ENCODE data around the gene GTF2IRD1.

Gene GTF2IRD1, protein sequence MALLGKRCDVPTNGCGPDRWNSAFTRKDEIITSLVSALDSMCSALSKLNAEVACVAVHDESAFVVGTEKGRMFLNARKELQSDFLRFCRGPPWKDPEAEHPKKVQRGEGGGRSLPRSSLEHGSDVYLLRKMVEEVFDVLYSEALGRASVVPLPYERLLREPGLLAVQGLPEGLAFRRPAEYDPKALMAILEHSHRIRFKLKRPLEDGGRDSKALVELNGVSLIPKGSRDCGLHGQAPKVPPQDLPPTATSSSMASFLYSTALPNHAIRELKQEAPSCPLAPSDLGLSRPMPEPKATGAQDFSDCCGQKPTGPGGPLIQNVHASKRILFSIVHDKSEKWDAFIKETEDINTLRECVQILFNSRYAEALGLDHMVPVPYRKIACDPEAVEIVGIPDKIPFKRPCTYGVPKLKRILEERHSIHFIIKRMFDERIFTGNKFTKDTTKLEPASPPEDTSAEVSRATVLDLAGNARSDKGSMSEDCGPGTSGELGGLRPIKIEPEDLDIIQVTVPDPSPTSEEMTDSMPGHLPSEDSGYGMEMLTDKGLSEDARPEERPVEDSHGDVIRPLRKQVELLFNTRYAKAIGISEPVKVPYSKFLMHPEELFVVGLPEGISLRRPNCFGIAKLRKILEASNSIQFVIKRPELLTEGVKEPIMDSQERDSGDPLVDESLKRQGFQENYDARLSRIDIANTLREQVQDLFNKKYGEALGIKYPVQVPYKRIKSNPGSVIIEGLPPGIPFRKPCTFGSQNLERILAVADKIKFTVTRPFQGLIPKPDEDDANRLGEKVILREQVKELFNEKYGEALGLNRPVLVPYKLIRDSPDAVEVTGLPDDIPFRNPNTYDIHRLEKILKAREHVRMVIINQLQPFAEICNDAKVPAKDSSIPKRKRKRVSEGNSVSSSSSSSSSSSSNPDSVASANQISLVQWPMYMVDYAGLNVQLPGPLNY

DNA sequence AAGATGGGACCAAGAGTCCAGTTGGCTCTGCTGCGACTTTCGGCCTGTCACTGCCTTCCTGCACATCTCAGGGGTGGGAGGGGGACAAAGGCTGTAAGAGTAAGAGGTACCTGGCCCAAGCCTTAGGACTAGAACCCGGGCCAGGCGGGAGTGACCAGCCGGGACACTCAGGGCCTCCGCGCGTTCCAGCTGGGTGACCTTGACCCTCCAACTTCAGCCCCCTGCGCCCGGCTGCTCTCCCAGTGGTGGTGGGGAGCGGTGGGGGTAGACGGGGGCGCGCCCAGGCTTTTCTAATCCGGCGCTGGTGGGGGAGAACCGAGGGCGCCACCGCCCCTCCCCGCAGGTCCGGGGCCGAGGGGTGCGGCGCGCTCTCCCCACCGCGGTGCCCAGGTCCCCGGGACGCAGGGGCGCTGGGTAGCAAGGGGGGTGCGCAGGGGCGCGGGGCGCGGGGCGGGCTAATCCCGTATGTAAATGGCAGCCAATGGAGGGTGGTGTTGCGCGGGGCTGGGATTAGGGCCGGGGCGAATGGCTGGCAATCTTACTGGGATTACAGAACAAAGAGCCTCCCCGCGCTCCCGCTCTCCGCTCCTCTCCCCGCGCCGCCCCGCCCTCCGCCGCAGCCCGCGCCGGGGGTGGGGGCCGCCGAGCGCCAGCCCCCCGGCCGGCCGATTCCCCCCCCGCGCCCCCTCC is at the start of gene GTF2IRD1:
Gene GTF2IRD1 (plus strand): TSS at position 585 of the 690 bp plus-strand sequence. CDS start 54,175 bp downstream, outside the sequence.
- H3K9me3 ChIP-seq (replicated peaks in 1 of 11), result peaks cover 0 to 13% (median 9%) of the 10 kb centered on the region in 11 experiments; a peak in 12 of 22 replicates
- peak within 1 kb of the TSS; percentile 56 to 85 (median 81); a peak in 21 of 22 replicates for H3K27ac ChIP-seq
- TF ChIP-seq Cebpa-rat (IDR thresholded peaks at IDR 0.05), result no peak
- peak within 1 kb of the TSS; percentile 86 to 97 (median 93) for H3K4me2 ChIP-seq
- H3K36me3 ChIP-seq, result peaks cover 0 to 9% (median 0%) of the 10 kb centered on the region in 11 experiments; a peak in 2 of 22 replicates
- H3K4me3 ChIP-seq, result peak within 1 kb of the TSS; percentile 68 to 80 (median 73)
- H3K27me3 ChIP-seq, result no peaks in the 10 kb centered on the region
- peaks cover 27 to 49% (median 34%) of the 10 kb centered on the region in 10 experiments for H3K4me1 ChIP-seq
- peaks cover 0 to 39% (median 23%) of the 10 kb centered on the region in 11 experiments; a peak in 13 of 22 replicates for H4K20me1 ChIP-seq
- peak within 1 kb of the TSS; percentile 77 to 90 (median 84) for H3K9ac ChIP-seq

DNA sequence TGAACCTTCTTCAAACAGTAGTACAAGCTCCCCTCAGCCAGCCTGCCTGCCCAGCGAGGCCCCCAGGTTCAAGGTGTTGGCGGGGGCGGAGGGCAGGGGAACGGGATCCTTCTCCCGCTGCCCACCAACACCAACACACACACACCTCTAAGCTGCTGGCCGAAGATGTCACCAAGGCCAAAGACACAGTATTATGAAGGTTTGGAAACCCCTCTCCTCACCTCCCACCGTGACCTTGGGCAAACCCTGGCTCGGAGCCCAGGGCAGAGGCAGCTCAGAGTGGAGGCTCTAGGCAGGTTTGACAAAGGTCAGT is 49.4 kb upstream of the GTF2IRD1 start:
- Histone ChIP-seq H3K27ac (peak overlapping the region in 6 of 11 experiments; percentile 92 to 99 (median 95); a peak in 12 of 22 replicates), H3K9ac (peak overlapping the region in 6 of 11 experiments; percentile 77 to 87 (median 85); a peak in 8 of 22 replicates), H3K27me3 (no peaks in the 10 kb centered on the region), H4K20me1 (peaks cover 0 to 33% (median 10%) of the 10 kb centered on the region in 11 experiments; a peak in 15 of 22 replicates), H3K9me3 (replicated peaks in 1 of 11) (no peaks in the 10 kb centered on the region), H3K4me2 (peak overlapping the region in 10 of 11 experiments; percentile 77 to 90 (median 84); a peak in 12 of 22 replicates), H3K4me3 (no peak overlapping the region), H3K4me1 (peaks cover 20 to 55% (median 43%) of the 10 kb centered on the region in 10 experiments), H3K36me3 (peaks cover 42 to 63% (median 54%) of the 10 kb centered on the region in 11 experiments)
- TF ChIP-seq Cebpa-rat (IDR thresholded peaks at IDR 0.05), result no peak

DNA sequence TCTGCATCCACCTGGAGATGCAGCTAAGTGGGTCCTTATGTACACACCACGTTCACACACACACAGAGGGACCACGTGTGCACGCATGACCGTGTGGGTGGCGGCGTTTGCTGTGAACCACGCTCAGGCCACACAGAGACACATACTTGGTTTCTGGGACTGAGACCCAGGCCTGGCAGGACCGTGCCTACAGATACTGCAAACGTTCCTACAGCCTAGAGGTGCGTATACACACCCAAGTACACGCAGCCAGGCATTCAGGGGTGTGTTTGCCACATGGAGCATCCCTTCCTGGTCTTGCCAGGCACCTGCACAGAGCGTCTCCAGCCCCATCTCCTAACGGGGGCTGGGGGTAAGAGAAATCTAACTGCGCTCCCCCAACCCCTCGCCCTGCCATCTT is 49.0 kb upstream of the GTF2IRD1 start:
- H3K4me2 ChIP-seq, result peak overlapping the region; percentile 77 to 90 (median 84); a peak in 21 of 22 replicates
- peaks cover 42 to 60% (median 54%) of the 10 kb centered on the region in 11 experiments for H3K36me3 ChIP-seq
- peak overlapping the region in 2 of 10 experiments; percentile 37 to 61; a peak in 1 of 20 replicates for H3K4me3 ChIP-seq
- no peaks in the 10 kb centered on the region for H3K9me3 ChIP-seq (replicated peaks in 1 of 11)
- H3K4me1 ChIP-seq, result peaks cover 20 to 55% (median 43%) of the 10 kb centered on the region in 10 experiments
- no peak for TF ChIP-seq Cebpa-rat (IDR thresholded peaks at IDR 0.05)
- H3K27me3 ChIP-seq, result no peaks in the 10 kb centered on the region
- H3K9ac ChIP-seq, result peak overlapping the region in 8 of 11 experiments; percentile 77 to 90 (median 85); a peak in 12 of 22 replicates
- peak overlapping the region in 8 of 11 experiments; percentile 85 to 99 (median 94); a peak in 16 of 22 replicates for H3K27ac ChIP-seq
- H4K20me1 ChIP-seq, result peaks cover 0 to 33% (median 10%) of the 10 kb centered on the region in 11 experiments; a peak in 15 of 22 replicates

DNA sequence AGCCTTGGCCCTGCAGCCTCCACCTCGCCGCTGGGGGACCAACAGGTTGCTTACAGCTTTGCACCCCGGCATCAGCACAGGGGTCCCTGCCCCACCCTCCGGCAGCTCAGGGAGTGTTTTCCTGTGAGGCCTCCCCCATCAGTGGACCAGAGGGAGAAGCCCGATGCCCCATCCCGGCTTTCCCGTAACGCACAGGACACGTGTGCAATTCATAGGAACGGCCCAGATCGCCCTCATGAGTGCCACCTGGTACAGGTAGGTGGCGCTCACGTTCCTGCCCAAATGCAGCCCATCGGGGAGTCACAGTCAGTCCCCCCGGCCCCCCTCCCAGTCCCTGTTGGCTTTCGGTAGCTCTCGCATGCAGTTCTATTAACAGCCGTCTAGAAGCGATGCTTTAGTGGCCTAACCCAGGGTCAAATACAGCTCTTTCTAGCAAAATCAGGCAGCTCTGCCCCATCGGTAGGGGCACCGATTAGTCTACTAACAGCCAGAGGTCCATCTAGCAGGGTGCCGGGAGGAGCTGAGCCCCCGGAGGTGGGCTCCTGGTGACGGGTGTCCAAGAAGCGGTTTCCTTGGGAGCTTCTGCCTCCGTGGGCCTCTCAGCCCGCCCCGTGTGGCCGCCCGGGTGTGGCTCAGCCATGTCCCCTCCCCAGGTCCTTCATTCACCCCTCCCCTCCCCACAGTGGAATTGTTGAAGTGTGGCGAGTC is 48.4 kb upstream of the GTF2IRD1 start:
- peaks cover 0 to 29% (median 8%) of the 10 kb centered on the region in 11 experiments; a peak in 15 of 22 replicates for H4K20me1 ChIP-seq
- H3K27me3 ChIP-seq, result no peaks in the 10 kb centered on the region
- H3K36me3 ChIP-seq, result peaks cover 37 to 54% (median 48%) of the 10 kb centered on the region in 11 experiments
- H3K27ac ChIP-seq, result peak overlapping the region in 10 of 11 experiments; percentile 48 to 99 (median 92); a peak in 19 of 22 replicates
- no peaks in the 10 kb centered on the region for H3K9me3 ChIP-seq (replicated peaks in 1 of 11)
- H3K4me2 ChIP-seq, result peak overlapping the region; percentile 77 to 90 (median 84)
- peaks cover 20 to 55% (median 43%) of the 10 kb centered on the region in 10 experiments for H3K4me1 ChIP-seq
- peak overlapping the region in 9 of 10 experiments; percentile 21 to 61 (median 45); a peak in 16 of 20 replicates for H3K4me3 ChIP-seq
- no peak for TF ChIP-seq Cebpa-rat (IDR thresholded peaks at IDR 0.05)
- peak overlapping the region; percentile 55 to 90 (median 80); a peak in 20 of 22 replicates for H3K9ac ChIP-seq

DNA sequence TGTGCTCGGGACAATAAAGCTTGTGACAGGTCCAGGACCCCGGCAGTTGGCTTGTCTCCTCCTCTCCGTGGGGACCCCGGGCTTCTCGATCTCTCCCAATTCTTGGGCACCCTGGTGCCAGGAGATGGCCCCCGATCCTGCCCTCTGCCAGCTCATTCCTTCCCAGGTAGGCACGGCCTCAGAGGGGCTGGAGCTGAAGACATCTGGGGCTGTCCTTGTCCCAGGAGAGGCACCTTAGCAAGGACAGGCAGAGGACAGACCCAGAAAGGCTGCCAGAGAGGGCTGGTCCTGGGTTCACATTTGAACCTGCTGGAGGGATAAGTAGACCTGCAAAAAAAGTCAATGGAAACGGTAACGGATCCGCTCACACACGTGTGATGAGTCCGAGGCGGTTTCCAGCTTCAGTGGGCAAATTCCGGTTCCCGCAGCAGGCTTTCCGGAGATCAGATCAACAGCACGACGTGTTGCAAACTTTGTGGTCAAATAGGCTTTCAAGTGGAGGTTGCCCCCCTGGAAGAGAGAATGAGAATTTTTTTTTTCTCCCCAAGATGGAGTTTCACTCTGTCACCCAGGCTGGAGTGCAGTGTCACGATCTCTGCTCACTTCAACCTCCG is 47.7 kb upstream of the GTF2IRD1 start:
- Histone ChIP-seq H3K9me3 (replicated peaks in 1 of 11) (no peaks in the 10 kb centered on the region), H3K4me1 (peaks cover 20 to 51% (median 38%) of the 10 kb centered on the region in 10 experiments), H3K9ac (peak overlapping the region; percentile 55 to 90 (median 80); a peak in 20 of 22 replicates), H3K27ac (peak overlapping the region in 10 of 11 experiments; percentile 48 to 99 (median 92); a peak in 19 of 22 replicates), H3K4me3 (peak overlapping the region in 9 of 10 experiments; percentile 21 to 61 (median 45); a peak in 16 of 20 replicates), H3K27me3 (no peaks in the 10 kb centered on the region), H3K4me2 (peak overlapping the region; percentile 77 to 90 (median 84)), H4K20me1 (peaks cover 0 to 22% (median 2%) of the 10 kb centered on the region in 11 experiments; a peak in 15 of 22 replicates), H3K36me3 (peaks cover 31 to 47% (median 41%) of the 10 kb centered on the region in 11 experiments)
- peak in 7 of 11 experiments; percentile 16 to 76 (median 68); a peak in 10 of 22 replicates for TF ChIP-seq Cebpa-rat (IDR thresholded peaks at IDR 0.05)

DNA sequence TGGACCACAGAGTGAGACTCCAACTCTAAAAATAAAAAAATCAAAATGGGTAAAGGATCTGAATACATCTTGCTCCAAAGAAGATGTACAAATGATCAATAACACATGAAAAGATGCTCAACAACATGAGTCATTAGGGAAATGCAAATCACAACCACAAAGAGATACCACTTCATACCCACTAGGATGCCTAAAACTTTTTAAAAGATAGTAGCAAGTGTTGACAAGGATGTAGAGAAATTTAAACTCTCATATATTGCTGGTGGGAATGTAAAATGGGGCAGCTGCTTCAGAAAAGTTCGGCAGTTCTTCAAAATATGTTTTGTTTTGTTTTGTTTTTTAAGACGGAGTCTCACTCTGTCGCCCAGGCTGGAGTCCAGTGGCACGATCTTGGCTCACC is 45.7 kb upstream of the GTF2IRD1 start:
- Histone ChIP-seq H3K27me3 (no peaks in the 10 kb centered on the region), H3K4me2 (no peak overlapping the region)

DNA sequence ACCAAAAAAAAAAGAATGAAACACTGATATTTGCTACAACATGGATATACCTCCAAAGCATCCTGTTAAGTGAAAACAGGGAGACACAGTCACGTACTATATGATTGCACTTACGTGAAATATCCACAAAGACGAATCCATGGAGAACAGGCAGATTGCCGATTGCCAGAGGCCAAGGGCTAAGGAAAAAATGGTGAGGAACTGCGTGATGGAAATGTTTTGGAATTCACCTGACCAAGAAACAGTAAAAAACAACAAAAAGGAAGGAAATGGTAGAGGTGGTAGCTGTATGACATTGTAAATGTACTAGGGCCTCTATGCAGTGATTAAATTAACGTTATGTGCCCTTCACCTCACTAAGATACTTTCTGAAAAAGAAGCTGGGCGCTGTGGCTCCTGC is 44.1 kb upstream of the GTF2IRD1 start:
- Histone ChIP-seq H3K36me3 (peaks cover under 1 to 12% (median 6%) of the 10 kb centered on the region in 11 experiments; a peak in 20 of 22 replicates), H3K4me1 (peaks cover 17 to 54% (median 44%) of the 10 kb centered on the region in 10 experiments), H3K27ac (no peak overlapping the region; a peak in 1 of 22 replicates), H3K4me3 (no peak overlapping the region), H3K9me3 (replicated peaks in 1 of 11) (no peaks in the 10 kb centered on the region), H3K4me2 (no peak overlapping the region), H3K27me3 (no peaks in the 10 kb centered on the region), H3K9ac (no peak overlapping the region), H4K20me1 (0 out of 22 replicates have a peak, but pooled peaks cover 0 to 5% (median 0%) of the 10 kb centered on the region in 11 experiments)
- no peak for TF ChIP-seq Cebpa-rat (IDR thresholded peaks at IDR 0.05)

More for the DNA sequence above, 45.7 kb upstream of the GTF2IRD1 start:
- Histone ChIP-seq H3K9me3 (replicated peaks in 1 of 11) (no peaks in the 10 kb centered on the region), H3K4me3 (no peak overlapping the region), H3K9ac (no peak overlapping the region), H4K20me1 (peaks cover 0 to 16% (median 0%) of the 10 kb centered on the region in 11 experiments; a peak in 1 of 22 replicates), H3K4me1 (peaks cover 20 to 65% (median 49%) of the 10 kb centered on the region in 10 experiments), H3K27ac (peak overlapping the region in 1 of 11 experiments; percentile 99; a peak in 2 of 22 replicates), H3K36me3 (peaks cover 14 to 27% (median 22%) of the 10 kb centered on the region in 11 experiments)
- TF ChIP-seq Cebpa-rat (IDR thresholded peaks at IDR 0.05), result no peak

Measured in BLaER1 treated with 17β-estradiol and CSF1 and Interleukin-3, amounts not matched to agents 10 nM and 100 nM (cell line).